H9 (cell line): Measurements from ENCODE around the gene C13orf46. TPM values are rescaled to one million over a fixed set of nuclear protein-coding genes. Genes with fewer than 3 reads are reported as not detected.
A peak's percentile ranks its signal among the peaks of the same experiment; 100 is the strongest.

Experiments
- DNase-seq: peaks from one replicate; pipeline ENCODE4 v3.0.0-alpha.2; 2017
- H2AFZ ChIP-seq: one replicate; pipeline ENCODE4 v1.6.1; 2013; ENCODE audit warnings: mild to moderate bottlenecking, low read length, control low read depth, moderate library complexity
- H2AK5ac ChIP-seq: 2 replicates; pipeline ENCODE4 v1.6.1; 2013; ENCODE audit warnings: low read length, control low read depth, mixed read lengths; ENCODE audit not compliant: insufficient read length
- H2BK120ac ChIP-seq: one replicate; pipeline ENCODE4 v1.6.1; 2013; ENCODE audit warnings: low read depth, mild to moderate bottlenecking, low read length, control low read depth, inconsistent platforms; ENCODE audit not compliant: poor library complexity, severe bottlenecking
- H2BK12ac ChIP-seq: 2 replicates; pipeline ENCODE4 v1.6.1; 2013; ENCODE audit warnings: low read length, control low read depth, mixed read lengths, low read depth; ENCODE audit not compliant: insufficient read length
- H2BK15ac ChIP-seq: 2 replicates; pipeline ENCODE4 v1.6.1; 2013; ENCODE audit warnings: low read depth, low read length, control low read depth
- H2BK20ac ChIP-seq: one replicate; pipeline ENCODE4 v1.6.1; 2013; ENCODE audit warnings: low read depth, mild to moderate bottlenecking, low read length, control low read depth, inconsistent platforms; ENCODE audit not compliant: poor library complexity, severe bottlenecking
- H2BK5ac ChIP-seq: 2 replicates; pipeline ENCODE4 v1.6.1; 2013; ENCODE audit warnings: low read length, control low read depth, mixed read lengths; ENCODE audit not compliant: insufficient read length
- H3K14ac ChIP-seq: 2 replicates; pipeline ENCODE4 v1.6.1; 2013; ENCODE audit warnings: low read length, control low read depth; ENCODE audit not compliant: insufficient read depth
- H3K18ac ChIP-seq: 2 replicates; pipeline ENCODE4 v1.6.1; 2013; ENCODE audit warnings: low read depth, mild to moderate bottlenecking, mixed read lengths, low read length, control low read depth; ENCODE audit not compliant: insufficient read length
- H3K23ac ChIP-seq: 2 replicates; pipeline ENCODE4 v1.6.1; 2013; ENCODE audit warnings: low read length, control low read depth, mixed read lengths, low read depth; ENCODE audit not compliant: insufficient read length
- H3K23me2 ChIP-seq: 2 replicates; pipeline ENCODE4 v1.6.1; 2013; ENCODE audit warnings: low read depth, mild to moderate bottlenecking, mixed read lengths, low read length, control low read depth; ENCODE audit not compliant: insufficient read length, poor library complexity, severe bottlenecking
- H3K27ac ChIP-seq: 2 replicates; pipeline ENCODE4 v1.5.1; 2013; ENCODE audit warnings: low read length, control low read depth, mixed read lengths, low read depth; ENCODE audit not compliant: insufficient read length
- H3K27me3 ChIP-seq: 2 replicates; pipeline ENCODE4 v1.6.1; 2013; ENCODE audit warnings: low read length, control low read depth, inconsistent platforms; ENCODE audit not compliant: insufficient read depth
- H3K4ac ChIP-seq: 2 replicates; pipeline ENCODE4 v1.6.1; 2013; ENCODE audit warnings: low read depth, mild to moderate bottlenecking, control low read depth, inconsistent platforms, low read length, moderate library complexity
- H3K4me1 ChIP-seq: 2 replicates; pipeline ENCODE4 v1.6.1; 2013; ENCODE audit warnings: low read length, control low read depth, inconsistent platforms; ENCODE audit not compliant: insufficient read depth
- H3K4me2 ChIP-seq: 2 replicates; pipeline ENCODE4 v1.6.1; 2013; ENCODE audit warnings: low read length, control low read depth, mixed read lengths; ENCODE audit not compliant: insufficient read length, insufficient read depth
- H3K56ac ChIP-seq: 2 replicates; pipeline ENCODE4 v1.6.1; 2013; ENCODE audit warnings: low read depth, mild to moderate bottlenecking, mixed read lengths, low read length, control low read depth; ENCODE audit not compliant: insufficient read length
- H3K79me1 ChIP-seq: 2 replicates; pipeline ENCODE4 v1.6.1; 2013; ENCODE audit warnings: low read depth, mild to moderate bottlenecking, moderate library complexity, low read length, control low read depth, inconsistent platforms; ENCODE audit not compliant: insufficient read depth, poor library complexity, severe bottlenecking
- H3K79me2 ChIP-seq: 2 replicates; pipeline ENCODE4 v1.6.1; 2013; ENCODE audit warnings: low read length, control low read depth, inconsistent platforms; ENCODE audit not compliant: insufficient read depth
- H3K9ac ChIP-seq: 2 replicates; pipeline ENCODE4 v1.6.1; 2013; ENCODE audit warnings: low read length, control low read depth, mixed read lengths; ENCODE audit not compliant: insufficient read length; ENCODE audit errors: extremely low read depth
- H3K9me3 ChIP-seq: one replicate; pipeline ENCODE4 v1.6.1; 2013; ENCODE audit warnings: low read depth, low read length, inconsistent platforms; ENCODE audit not compliant: control insufficient read depth
- H3T11ph ChIP-seq: one replicate; pipeline ENCODE4 v1.6.1; 2013; ENCODE audit warnings: mild to moderate bottlenecking, low read length, control low read depth, inconsistent platforms
- H4K20me1 ChIP-seq: one replicate; pipeline ENCODE4 v1.6.1; 2013; ENCODE audit not compliant: control insufficient read depth, insufficient read length, insufficient read depth
- H4K5ac ChIP-seq: 2 replicates; pipeline ENCODE4 v1.6.1; 2013; ENCODE audit warnings: low read depth, mild to moderate bottlenecking, mixed read lengths, low read length, control low read depth; ENCODE audit not compliant: insufficient read length
- H4K8ac ChIP-seq: replicated peaks from 2 replicates; pipeline ENCODE4 v1.6.1; 2013; ENCODE audit warnings: low read length, control low read depth, mixed read lengths, low read depth; ENCODE audit not compliant: insufficient read length
- H4K91ac ChIP-seq: 2 replicates; pipeline ENCODE4 v1.6.1; 2013; ENCODE audit warnings: low read depth, mild to moderate bottlenecking, moderate library complexity, mixed read lengths, low read length, control low read depth; ENCODE audit not compliant: insufficient read length
- H3K27ac Mint-ChIP-seq, 3 experiments: 2 replicates in 2 of 3; 3 replicates in 1 of 3; pipeline ENCODE4 v1.8.0; 2020 to 2021; ENCODE audit warnings: mixed read lengths in 3 of 3, mild to moderate bottlenecking in 1 of 3, moderate library complexity in 1 of 3
- H3K27me3 Mint-ChIP-seq: 2 replicates; pipeline ENCODE4 v1.8.0; 2021; ENCODE audit warnings: low read depth, mild to moderate bottlenecking, moderate library complexity, mixed read lengths
- H3K36me3 Mint-ChIP-seq, 3 experiments: 2 replicates in 2 of 3; 3 replicates in 1 of 3; pipeline ENCODE4 v1.8.0; 2020 to 2021; ENCODE audit warnings: low read depth in 3 of 3, mixed read lengths in 3 of 3; ENCODE audit not compliant: insufficient read depth in 1 of 3
- H3K4me1 Mint-ChIP-seq, 2 experiments: 2 replicates each; pipeline ENCODE4 v1.8.0; 2020; ENCODE audit warnings: mixed read lengths in 2 of 2
- H3K4me3 Mint-ChIP-seq, 2 experiments: 2 replicates in 1 of 2; 3 replicates in 1 of 2; pipeline ENCODE4 v1.8.0; 2020 to 2021; ENCODE audit warnings: mild to moderate bottlenecking in 2 of 2, mixed read lengths in 2 of 2, moderate library complexity in 1 of 2
- H3K9me3 Mint-ChIP-seq, 2 experiments: 2 replicates in 1 of 2; 3 replicates in 1 of 2; pipeline ENCODE4 v1.8.0; 2020; ENCODE audit warnings: mild to moderate bottlenecking in 2 of 2, mixed read lengths in 2 of 2, moderate library complexity in 1 of 2
- WGBS: extraction: QIAGEN DNeasy Blood & Tissue Kit; methylation state at CpG from one replicate; pipeline ENCODE4 v1.1.7; 2013; ENCODE audit warnings: missing lambda C conversion rate, low lambda C conversion rate, mixed read lengths; ENCODE audit not compliant: insufficient read length; ENCODE audit errors: extremely low coverage; 5-methylcytosine and 5-hydroxymethylcytosine counted together
- total RNA-seq: library from RNA; stranded (reverse); gene quantifications from 2 replicates; pipeline ENCODE4 v1.2.1, GENCODE V29; 2021
- TF ChIP-seq, protein P1 (sequence below): fragments of 200-600 bp; sonication (generic); conservative IDR thresholded peaks from 3 replicates; pipeline ENCODE4 v1.8.0; 2021; ENCODE audit warnings: antibody characterized with exemption, mild to moderate bottlenecking

C13orf46 gene
- total RNA-seq, 1 experiment from 2014 or later, result 0.55 TPM

GRCh38 chr13:113970810-113971470 lies 2.9 kb downstream of the C13orf46 start:
- H3K27ac Mint-ChIP-seq, result peak overlapping the region in 2 of 3 experiments; percentile 23 to 82; a peak in 2 of 7 replicates
- H3K4me3 Mint-ChIP-seq, result no peak overlapping the region

More at GRCh38 chr13:113970810-113971470, 2.9 kb downstream of the C13orf46 start:
- H3K4ac ChIP-seq, result no peak overlapping the region
- peaks cover 0 to 5% (median 2%) of the 10 kb centered on the region in 3 experiments; a peak in 3 of 7 replicates for H3K36me3 Mint-ChIP-seq
- no peaks in the 10 kb centered on the region for H3K27me3 ChIP-seq
- H4K91ac ChIP-seq, result no peak overlapping the region
- no peak overlapping the region for H2BK12ac ChIP-seq
- H2BK5ac ChIP-seq, result no peak overlapping the region
- no peak overlapping the region for H2BK20ac ChIP-seq
- H3K18ac ChIP-seq, result no peak overlapping the region
- H3K27ac ChIP-seq, result no peak overlapping the region
- no CpG with 5 or more reads among the region's 19 CpGs for WGBS
- no peak overlapping the region for H3K23ac ChIP-seq
- no peak overlapping the region; the same call in 1 of the 2 replicates for H3K14ac ChIP-seq
- H3K56ac ChIP-seq, result no peak overlapping the region
- H2AK5ac ChIP-seq, result no peak overlapping the region
- H3K4me1 Mint-ChIP-seq, result peaks cover 3 to 4% of the 10 kb centered on the region in 2 experiments; a peak in 2 of 4 replicates
- H3K23me2 ChIP-seq, result no peaks in the 10 kb centered on the region
- no peak overlapping the region for H3K4me2 ChIP-seq
- no peak overlapping the region for H3K9ac ChIP-seq
- no peak overlapping the region for H2AFZ ChIP-seq
- H4K5ac ChIP-seq, result no peak overlapping the region
- no peak overlapping the region for H2BK15ac ChIP-seq
- H3K79me2 ChIP-seq, result no peaks in the 10 kb centered on the region
- TF ChIP-seq, protein P1, sequence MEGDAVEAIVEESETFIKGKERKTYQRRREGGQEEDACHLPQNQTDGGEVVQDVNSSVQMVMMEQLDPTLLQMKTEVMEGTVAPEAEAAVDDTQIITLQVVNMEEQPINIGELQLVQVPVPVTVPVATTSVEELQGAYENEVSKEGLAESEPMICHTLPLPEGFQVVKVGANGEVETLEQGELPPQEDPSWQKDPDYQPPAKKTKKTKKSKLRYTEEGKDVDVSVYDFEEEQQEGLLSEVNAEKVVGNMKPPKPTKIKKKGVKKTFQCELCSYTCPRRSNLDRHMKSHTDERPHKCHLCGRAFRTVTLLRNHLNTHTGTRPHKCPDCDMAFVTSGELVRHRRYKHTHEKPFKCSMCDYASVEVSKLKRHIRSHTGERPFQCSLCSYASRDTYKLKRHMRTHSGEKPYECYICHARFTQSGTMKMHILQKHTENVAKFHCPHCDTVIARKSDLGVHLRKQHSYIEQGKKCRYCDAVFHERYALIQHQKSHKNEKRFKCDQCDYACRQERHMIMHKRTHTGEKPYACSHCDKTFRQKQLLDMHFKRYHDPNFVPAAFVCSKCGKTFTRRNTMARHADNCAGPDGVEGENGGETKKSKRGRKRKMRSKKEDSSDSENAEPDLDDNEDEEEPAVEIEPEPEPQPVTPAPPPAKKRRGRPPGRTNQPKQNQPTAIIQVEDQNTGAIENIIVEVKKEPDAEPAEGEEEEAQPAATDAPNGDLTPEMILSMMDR, result no peak
- peaks cover 5% of the 10 kb centered on the region for H3K9me3 ChIP-seq
- H3K27me3 Mint-ChIP-seq, result no peaks in the 10 kb centered on the region; the same call in 1 of the 2 replicates
- H3K4me1 ChIP-seq, result no peaks in the 10 kb centered on the region
- peaks cover 5% of the 10 kb centered on the region for H4K20me1 ChIP-seq
- no peaks in the 10 kb centered on the region for H3K79me1 ChIP-seq
- H3T11ph ChIP-seq, result no peak overlapping the region
- H3K9me3 Mint-ChIP-seq, result no peaks in the 10 kb centered on the region; a peak in 1 of 5 replicates
- H4K8ac ChIP-seq, result no peak overlapping the region
- DNase-seq, result no peak
- no peak overlapping the region for H2BK120ac ChIP-seq
